ENCODE data around the gene NAPEPLD. TPM values are rescaled to one million over a fixed set of nuclear protein-coding genes. Genes with fewer than 3 reads are reported as not detected.
"Not testable (repeated sequence)": the region's sequence is repeated elsewhere in the genome, so short reads cannot be mapped to it uniquely, and the experiment has no call there.

The NAPEPLD gene
- 5.3 and 12.5 TPM in 2 replicates for total RNA-seq (2014; rRNA removed; shearing (Covaris generic))

DNA sequence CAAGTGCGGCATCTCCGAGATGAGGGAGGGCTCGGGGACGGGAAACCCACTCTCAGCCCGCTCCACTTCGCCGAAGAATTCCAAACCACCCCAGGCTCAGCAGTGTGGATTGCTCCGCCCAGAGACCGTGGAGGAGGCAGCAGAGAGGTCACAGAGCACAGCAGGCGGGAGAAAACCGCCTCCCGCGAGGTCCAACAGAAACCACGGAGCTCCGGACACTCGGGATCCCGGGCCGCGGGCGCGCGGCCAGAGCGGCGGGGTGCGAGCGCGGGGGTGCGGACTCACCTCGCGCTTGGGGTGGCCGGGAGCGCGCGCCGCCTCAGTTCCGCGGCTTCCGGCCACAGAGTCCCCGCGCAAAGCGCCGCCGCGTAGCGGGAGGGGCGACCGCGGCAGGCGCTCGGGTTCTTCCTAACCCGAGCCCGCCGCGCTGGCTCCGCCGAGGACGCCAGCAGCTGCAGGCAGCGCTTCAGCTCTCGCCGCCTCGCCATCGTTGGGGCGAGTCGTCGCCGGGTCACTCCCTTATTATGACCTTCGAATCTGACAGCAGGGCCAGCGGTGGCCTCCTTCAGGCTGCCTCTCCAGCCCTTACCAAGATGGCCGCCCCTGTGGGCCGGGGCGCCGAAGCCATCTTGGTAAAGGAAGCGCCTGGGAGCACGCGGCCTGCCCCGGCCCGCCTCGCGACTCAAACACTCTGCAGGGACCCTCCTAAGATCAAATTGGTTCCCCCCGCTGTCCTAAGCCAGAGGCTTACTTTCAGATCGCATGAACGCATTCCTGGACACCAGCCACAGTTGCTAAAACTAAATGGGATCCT lies at the start of gene NAPEPLD:
TSS of gene NAPEPLD (minus strand) at position 106 of the 814 bp plus-strand sequence. CDS start 20,323 bp downstream, outside the sequence.
- Histone ChIP-seq H3K4me3 (peak within 1 kb of the TSS; percentile 69), H3K27ac (peak within 1 kb of the TSS; percentile 86), H3K27me3 (no peaks in the 10 kb centered on the region), H3K36me3 (no peaks in the 10 kb centered on the region), H3K4me1 (peaks cover 7% of the 10 kb centered on the region; the same call in 1 of the 2 replicates), H3K9me3 (replicated peaks) (no peaks in the 10 kb centered on the region)
- peak; percentile 90 to 91 for DNase-seq

DNA sequence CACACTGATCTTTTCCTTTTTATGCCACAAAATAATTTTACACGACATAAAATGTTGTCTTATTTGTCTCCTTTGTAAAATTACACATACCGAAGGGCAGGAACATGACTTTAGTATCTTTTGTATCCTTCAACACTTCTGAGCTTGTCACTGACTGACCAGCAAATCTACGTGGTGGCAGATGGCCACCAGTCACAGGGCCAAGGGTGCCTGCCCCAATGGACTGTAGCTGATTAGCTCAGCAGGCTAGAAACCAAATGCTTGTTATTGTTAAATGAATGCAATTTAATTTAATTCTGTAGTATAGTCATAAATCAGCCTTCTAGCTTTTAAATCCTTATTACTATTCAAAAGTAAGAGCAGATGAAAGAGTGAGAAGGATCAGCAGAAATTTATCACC lies 49.2 kb upstream of the NAPEPLD start:
- H3K4me1 ChIP-seq; H3K36me3 ChIP-seq; H3K27me3 ChIP-seq; H3K9me3 ChIP-seq (replicated peaks); H3K4me3 ChIP-seq; DNase-seq; H3K27ac ChIP-seq: not testable (repeated sequence)

DNA sequence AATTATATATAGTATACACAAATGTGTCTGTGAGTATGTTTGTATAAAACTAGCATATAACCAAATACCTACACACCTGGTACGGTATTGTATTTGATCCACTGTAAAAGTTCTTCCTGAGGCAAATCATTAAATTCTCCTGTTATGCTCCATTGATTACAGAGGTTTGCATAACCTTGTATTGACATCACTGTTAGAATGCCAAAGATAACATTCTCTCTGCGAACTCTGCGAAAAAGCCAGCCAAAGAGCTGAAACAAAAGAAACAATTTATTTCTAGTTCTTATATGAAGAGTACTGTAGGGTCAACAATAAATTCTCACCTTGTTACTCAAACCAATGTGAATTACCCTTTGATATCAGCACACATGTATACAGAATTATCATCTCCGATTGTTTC lies 46.5 kb upstream of the NAPEPLD start:
- not testable (repeated sequence) for H3K36me3 ChIP-seq; H3K9me3 ChIP-seq (replicated peaks); H3K27me3 ChIP-seq; H3K4me1 ChIP-seq; H3K4me3 ChIP-seq; DNase-seq; H3K27ac ChIP-seq

DNA sequence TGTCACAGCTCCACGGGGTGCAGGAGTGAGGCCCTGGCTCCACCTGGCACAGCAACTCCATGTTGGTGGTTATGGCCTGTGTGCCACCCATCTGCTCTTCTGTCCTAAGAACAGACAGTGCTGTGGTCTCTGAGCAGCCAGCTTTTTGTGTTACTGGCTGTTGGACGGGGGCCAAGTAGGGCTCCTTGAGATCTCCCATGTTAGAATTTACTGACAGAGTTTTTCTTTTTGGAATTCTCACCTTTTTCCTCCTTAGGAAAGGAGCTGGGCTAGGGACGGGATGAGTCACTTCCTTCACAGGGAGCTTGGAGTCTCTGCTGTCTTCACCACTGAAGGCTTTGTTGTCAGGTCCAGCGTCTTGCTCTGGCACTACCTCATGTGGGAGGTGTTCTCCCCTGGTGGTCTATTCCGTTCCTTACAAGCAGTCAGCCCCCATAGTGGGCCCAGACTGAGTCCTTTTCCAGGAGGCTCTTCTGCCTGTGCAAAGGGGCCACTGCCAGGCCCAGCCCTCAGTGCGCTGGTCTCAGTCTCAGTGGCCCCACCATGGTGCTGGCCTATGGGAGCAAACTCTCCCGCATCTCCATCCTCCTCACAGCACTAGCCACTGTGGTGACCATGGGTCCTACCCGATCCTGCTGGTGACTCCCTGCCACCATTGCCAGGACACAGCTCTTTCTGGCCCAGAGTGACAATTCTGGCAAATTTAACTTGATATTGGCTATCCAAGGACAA lies 23.7 kb upstream of the NAPEPLD start:
- DNase-seq; H3K4me3 ChIP-seq; H3K27me3 ChIP-seq; H3K4me1 ChIP-seq; H3K36me3 ChIP-seq; H3K27ac ChIP-seq; H3K9me3 ChIP-seq (replicated peaks): not testable (repeated sequence)

DNA sequence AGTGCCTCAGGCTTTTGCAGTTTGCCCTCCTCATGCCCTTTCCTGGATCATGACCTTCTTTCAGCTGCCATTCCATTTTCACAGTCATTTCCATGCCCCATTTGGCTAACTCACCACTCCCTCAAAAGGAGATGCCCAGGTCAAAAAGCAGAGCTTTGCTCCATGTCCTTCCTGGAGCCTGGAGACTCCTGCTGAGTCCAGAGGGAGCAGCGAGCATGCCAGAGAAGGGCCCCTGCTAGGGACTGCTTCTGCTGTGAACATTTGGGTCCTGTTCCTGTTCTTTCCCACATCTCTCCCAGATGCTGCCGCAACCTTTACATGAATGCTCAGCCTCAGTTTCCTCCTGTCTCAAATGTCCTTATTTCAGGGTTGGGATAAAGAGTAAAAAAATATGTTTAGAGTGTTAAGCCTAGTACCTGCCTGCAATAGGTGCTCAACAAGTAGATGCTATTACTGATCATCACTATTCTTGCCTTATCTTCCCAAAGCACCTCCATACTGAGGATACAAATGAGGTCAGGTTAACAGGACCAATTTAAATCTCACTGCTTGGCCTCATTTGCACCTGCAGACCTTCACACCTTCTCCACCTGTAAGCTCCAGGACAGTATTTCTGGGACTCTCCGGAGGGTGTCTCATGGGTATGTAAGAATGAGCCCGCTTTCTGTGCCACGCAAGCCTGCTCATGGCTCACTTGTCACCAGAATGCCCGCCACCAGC lies 23.0 kb upstream of the NAPEPLD start:
- DNase-seq; H3K27ac ChIP-seq; H3K4me3 ChIP-seq; H3K36me3 ChIP-seq; H3K4me1 ChIP-seq; H3K27me3 ChIP-seq; H3K9me3 ChIP-seq (replicated peaks): not testable (repeated sequence)

DNA sequence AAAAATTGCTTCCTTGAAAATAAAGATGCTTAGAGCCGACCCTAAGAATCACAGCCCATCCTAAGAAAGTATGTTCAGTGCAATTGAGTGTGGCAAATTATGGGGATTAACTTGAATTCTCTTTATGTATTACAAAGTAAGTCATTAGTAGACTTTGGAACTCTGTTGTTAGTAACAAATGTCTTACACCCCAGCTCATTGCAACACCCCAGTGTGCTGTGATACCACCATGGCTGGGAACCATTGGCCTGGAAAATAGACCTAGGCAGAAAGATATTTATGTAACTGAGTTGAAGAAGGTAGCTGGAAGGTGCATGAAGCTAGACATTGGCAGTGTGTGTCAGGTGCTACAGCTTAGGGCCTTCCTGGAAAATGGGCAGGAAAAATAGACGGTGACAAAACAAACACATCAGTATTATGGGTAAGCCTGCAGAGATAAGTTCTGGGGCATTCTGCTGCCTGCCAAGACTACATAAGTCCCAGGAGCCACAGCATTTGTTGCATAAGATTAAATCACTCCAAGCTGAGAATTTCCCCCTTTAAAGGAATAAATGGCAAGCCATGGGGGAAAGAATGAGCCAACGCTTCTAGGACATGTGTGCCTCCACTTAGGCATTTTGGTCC lies 18.1 kb upstream of the NAPEPLD start:
- DNase-seq; H3K27ac ChIP-seq; H3K27me3 ChIP-seq; H3K36me3 ChIP-seq; H3K9me3 ChIP-seq (replicated peaks); H3K4me1 ChIP-seq; H3K4me3 ChIP-seq: not testable (repeated sequence)

DNA sequence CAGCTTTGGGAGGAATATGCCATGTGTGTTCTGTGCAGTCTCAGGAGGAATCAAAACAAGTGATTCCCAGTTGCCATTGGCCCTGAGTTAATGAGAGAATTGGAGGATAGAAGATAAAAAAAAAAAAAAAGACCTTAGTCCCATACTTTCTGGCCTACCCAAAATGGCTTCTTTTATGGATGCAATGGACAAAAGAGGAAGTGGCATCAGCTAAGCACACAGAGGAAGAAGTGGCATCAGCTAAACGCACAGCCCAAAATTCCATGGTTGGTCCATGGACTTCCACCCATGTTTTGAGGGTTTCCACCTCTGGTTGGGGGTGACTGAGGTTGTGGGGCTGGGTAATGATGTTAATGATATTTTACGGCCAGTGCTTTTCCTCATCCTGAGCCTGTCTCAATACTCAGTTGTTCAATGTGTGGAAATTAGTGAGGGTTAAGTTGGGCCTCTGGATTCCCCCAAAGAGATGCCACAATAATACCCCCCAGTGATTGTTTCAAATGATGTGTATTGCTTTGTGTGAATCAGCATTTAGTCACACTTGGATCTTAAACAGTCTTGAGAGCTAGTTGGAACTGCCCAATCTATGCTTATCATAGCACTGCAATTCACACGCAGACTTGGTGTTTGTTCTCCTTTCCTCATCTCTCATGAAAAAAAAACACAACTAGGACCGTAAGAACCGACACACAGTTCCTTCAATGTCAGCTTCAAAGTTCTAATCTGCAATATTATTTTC lies 14.4 kb upstream of the NAPEPLD start:
- DNase-seq, H3K4me3 ChIP-seq, H3K27ac ChIP-seq: not testable (repeated sequence)

DNA sequence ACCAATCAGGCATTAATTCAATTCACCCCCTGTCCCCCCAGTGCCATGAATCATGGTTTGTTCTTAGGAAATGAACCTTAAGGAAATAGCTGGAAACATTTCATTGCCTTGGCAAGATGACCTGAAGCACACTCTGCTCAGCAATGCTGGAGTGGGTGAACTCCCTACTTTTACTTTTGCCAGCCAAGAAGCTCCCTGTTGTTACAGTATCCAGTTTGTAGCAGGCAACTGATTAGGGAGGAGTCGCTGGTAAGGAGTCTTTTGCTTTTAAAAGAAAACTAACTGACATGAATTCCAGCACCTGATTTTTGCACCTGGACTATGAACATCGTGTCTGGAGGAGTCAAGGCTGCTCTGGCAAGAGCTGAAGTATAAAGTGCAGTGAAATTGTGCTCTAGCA lies 13.7 kb upstream of the NAPEPLD start:
- DNase-seq; H3K4me3 ChIP-seq; H3K9me3 ChIP-seq (replicated peaks); H3K27me3 ChIP-seq; H3K36me3 ChIP-seq; H3K4me1 ChIP-seq; H3K27ac ChIP-seq: not testable (repeated sequence)

More for the DNA sequence above, 14.4 kb upstream of the NAPEPLD start:
- H3K36me3 ChIP-seq; H3K9me3 ChIP-seq (replicated peaks); H3K4me1 ChIP-seq; H3K27me3 ChIP-seq: not testable (repeated sequence)

DNA sequence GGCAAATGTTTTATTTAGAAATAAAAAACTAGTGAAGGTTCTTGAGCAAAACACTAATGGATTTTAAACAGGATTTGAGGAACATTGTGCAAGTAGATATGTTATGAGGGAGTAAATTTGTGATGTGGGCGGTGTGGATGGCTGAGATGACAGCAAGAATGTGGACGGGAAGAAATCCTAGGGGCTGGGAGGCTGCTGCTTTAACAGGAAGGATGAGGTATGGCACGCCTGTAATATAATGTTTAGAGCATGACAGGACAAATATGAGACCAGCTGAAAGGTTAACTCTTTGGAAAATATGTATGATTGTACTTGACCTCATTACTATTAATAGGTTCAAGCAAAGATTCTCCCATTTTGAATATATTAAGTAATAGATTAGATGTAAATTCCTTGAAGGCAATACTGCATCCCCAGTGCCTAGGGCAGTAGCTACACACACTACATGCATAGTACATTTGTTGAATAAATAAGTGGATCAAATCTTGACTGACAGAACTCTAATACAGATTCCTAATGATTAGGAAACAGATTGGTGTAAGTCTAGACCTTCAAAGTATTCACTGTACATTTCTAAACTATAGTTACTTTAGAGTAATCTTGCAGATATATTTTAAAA lies 13.2 kb upstream of the NAPEPLD start:
- H3K9me3 ChIP-seq (replicated peaks); DNase-seq; H3K4me3 ChIP-seq; H3K4me1 ChIP-seq; H3K36me3 ChIP-seq; H3K27me3 ChIP-seq; H3K27ac ChIP-seq: not testable (repeated sequence)

DNA sequence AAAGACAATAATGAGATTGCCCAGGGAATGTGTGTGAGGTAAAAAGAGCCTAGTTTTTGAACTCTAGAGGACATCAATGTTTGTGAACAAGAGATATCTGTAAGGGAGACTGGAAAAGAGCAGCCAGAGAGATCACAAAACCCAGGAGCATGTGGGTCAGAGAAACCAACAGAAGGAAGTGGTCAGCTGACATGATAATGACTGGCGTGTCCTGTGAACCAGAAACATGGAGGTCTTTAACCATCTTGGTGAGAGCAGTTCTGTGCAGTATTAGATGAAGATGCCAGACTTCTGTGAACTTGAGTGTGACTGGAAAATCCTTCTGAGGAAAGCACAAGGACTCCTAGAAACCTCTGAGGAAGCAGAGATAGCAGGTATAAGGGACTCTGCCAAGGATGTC lies 10.2 kb upstream of the NAPEPLD start:
- not testable (repeated sequence) for DNase-seq; H3K27ac ChIP-seq; H3K9me3 ChIP-seq (replicated peaks); H3K36me3 ChIP-seq; H3K27me3 ChIP-seq; H3K4me3 ChIP-seq; H3K4me1 ChIP-seq

DNA sequence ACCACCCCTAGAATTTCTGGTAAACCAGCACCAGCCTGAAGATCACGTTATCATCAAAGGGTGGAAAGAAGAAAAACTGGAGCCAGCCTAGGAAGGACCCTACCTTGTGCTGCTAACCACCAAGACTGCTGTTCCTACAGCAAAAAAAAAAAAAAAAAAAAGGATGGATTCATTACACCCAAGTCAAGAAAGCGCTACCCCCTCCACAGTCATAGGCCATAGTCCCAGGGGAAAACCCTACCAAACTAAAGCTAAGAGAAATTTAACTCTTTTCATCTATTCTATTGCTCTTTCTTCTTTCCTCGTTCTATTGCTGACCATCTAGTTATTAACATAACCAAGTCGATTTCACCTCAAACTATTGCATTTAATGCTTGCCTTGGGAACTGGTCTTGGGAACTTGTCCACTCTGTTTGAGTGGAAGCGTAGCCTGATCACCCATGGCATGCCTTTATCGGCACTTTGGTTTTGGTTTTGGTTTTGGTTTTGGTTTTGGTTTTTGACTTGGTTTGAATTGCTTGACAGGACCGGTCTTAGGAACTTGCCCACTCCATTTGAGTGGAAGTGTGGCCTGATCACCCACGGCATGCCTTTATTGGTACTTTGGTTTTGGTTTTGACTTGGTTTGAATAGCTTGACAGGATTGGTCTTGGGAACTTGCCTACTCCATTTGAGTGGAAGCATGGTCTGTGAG lies 6.6 kb upstream of the NAPEPLD start:
- H3K9me3 ChIP-seq (replicated peaks); H3K4me3 ChIP-seq; H3K36me3 ChIP-seq; H3K27me3 ChIP-seq; H3K4me1 ChIP-seq; H3K27ac ChIP-seq; DNase-seq: not testable (repeated sequence)

DNA sequence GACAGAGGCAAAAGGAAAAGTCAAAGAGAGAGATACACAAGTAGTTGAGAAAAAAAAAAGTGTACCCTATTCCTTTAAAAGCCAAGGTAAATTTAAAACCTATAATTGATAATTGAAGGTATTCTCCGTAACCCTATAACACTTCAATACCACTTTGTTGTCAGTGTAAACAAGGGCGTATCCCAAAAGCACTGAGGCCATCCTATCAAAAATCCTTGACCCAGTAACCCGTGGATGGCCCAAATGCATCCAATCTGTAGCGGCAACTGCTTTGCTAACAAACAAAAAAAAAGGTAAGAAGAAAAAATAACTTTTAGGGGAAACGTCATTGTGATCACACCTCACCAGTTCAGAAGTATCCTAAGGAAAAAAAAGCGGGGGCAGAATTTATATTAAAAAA lies 5.1 kb upstream of the NAPEPLD start:
- Histone ChIP-seq H3K27ac (no peak overlapping the region), H3K27me3 (no peaks in the 10 kb centered on the region), H3K4me3 (no peak overlapping the region), H3K36me3 (no peaks in the 10 kb centered on the region), H3K9me3 (replicated peaks) (no peaks in the 10 kb centered on the region), H3K4me1 (peaks cover 4% of the 10 kb centered on the region; the same call in 1 of the 2 replicates)
- no peak for DNase-seq

DNA sequence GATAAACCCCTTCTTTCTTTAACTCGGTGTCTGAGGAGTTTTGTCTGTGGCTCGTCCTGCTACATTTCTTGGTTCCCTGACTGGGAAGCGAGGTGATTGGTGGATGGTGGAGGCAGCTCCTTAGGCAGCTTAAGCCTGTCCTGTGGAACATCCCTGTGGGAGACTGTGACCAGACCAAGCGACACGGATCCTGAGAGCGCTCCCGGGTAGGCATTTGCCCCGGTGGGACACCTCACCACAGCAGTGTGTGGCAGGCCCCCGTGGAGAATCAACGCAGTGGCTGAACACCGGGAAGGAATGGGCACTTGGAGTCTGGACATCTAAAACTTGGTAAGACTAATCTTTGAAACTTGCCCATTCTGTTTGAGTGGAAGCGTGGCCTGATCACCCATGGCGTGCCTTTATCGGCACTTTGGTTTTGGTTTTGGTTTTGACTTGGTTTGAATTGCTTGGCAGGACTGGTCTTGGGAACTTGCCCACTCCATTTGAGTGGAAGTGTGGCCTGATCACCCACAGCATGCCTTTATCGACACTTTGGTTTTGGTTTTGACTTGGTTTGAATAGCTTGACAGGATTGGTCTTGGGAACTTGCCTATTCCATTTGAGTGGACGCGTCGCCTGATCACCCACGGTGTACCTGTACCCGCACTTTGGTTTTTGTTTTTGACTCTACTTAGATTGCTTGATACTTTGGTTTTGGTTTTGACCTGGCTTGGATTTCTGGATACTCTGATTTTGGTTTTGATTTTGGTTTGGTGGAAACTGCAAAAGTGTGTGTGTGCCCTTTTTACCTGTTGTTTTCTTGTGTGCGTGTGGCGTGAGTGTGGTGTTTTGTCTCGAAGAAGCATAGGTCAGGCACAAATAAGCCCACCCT lies 4.1 kb upstream of the NAPEPLD start:
- DNase-seq; H3K4me1 ChIP-seq; H3K36me3 ChIP-seq; H3K27ac ChIP-seq; H3K4me3 ChIP-seq; H3K9me3 ChIP-seq (replicated peaks); H3K27me3 ChIP-seq: not testable (repeated sequence)
